Lower leg skin (tissue), 3 donors: Measurements from ENCODE around the gene PEX1.
"Not testable (repeated sequence)": the region's sequence is repeated elsewhere in the genome, so short reads cannot be mapped to it uniquely, and the experiment has no call there.

Source experiments
- POLR2A ChIP-seq, 2 donors: fragments of 450-650 bp; IDR thresholded peaks; one replicate each; pipeline ENCODE4 v1.6.1; 2016 to 2017; ENCODE audit warnings: antibody characterized with exemption in 2 of 2, mild to moderate bottlenecking in 1 of 2, moderate library complexity in 1 of 2
- TF ChIP-seq, protein P1 (sequence below), 3 donors: fragments of 450-650 bp; IDR thresholded peaks; one replicate each; pipeline ENCODE4 v1.5.1; 2016; ENCODE audit warnings: antibody characterized with exemption in 3 of 3, mild to moderate bottlenecking in 3 of 3, moderate library complexity in 2 of 3

DNA sequence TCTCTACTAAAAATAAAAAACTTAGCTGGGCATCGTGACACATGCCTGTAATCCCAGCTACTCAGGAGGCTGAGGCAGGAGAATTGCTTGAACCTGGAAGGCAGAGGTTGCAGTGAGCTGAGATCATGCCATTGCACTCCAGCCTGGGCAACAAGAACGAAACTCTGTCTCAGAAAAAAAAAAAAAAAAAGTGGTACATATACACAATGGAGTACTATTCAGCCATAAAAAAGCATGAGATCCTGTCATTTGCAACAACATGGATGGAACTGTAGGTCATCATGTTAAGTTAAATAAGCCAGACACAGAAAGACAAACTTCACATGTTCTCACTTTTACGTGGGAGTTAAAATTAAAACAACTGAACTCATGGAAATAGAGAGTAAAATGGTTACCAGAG is 15.2 kb upstream of the PEX1 start:
- TF ChIP-seq POLR2A (IDR thresholded peaks at IDR 0.05) = not testable (repeated sequence)
- TF ChIP-seq, protein P1, sequence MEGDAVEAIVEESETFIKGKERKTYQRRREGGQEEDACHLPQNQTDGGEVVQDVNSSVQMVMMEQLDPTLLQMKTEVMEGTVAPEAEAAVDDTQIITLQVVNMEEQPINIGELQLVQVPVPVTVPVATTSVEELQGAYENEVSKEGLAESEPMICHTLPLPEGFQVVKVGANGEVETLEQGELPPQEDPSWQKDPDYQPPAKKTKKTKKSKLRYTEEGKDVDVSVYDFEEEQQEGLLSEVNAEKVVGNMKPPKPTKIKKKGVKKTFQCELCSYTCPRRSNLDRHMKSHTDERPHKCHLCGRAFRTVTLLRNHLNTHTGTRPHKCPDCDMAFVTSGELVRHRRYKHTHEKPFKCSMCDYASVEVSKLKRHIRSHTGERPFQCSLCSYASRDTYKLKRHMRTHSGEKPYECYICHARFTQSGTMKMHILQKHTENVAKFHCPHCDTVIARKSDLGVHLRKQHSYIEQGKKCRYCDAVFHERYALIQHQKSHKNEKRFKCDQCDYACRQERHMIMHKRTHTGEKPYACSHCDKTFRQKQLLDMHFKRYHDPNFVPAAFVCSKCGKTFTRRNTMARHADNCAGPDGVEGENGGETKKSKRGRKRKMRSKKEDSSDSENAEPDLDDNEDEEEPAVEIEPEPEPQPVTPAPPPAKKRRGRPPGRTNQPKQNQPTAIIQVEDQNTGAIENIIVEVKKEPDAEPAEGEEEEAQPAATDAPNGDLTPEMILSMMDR (IDR thresholded peaks at IDR 0.05) = not testable (repeated sequence)
